IPS-18c (cell line): ENCODE measurements around the gene CXCL14.

Source experiments
- H3K4me3 ChIP-seq: 2 replicates; pipeline ENCODE4 v1.7.0; 2013; ENCODE audit warnings: low read depth, mild to moderate bottlenecking, low read length, moderate library complexity; ENCODE audit not compliant: insufficient read depth
- H3K9me3 ChIP-seq: one replicate; pipeline ENCODE4 v1.6.1; 2013; ENCODE audit warnings: mild to moderate bottlenecking, low read length, moderate library complexity; ENCODE audit not compliant: control insufficient read depth, insufficient read depth

The CXCL14 gene

GRCh38 chr5:135600152-135600570, 21.4 kb upstream of the CXCL14 start:
- peaks cover under 1% of the 10 kb centered on the region for H3K9me3 ChIP-seq
- no peak overlapping the region for H3K4me3 ChIP-seq

DNA sequence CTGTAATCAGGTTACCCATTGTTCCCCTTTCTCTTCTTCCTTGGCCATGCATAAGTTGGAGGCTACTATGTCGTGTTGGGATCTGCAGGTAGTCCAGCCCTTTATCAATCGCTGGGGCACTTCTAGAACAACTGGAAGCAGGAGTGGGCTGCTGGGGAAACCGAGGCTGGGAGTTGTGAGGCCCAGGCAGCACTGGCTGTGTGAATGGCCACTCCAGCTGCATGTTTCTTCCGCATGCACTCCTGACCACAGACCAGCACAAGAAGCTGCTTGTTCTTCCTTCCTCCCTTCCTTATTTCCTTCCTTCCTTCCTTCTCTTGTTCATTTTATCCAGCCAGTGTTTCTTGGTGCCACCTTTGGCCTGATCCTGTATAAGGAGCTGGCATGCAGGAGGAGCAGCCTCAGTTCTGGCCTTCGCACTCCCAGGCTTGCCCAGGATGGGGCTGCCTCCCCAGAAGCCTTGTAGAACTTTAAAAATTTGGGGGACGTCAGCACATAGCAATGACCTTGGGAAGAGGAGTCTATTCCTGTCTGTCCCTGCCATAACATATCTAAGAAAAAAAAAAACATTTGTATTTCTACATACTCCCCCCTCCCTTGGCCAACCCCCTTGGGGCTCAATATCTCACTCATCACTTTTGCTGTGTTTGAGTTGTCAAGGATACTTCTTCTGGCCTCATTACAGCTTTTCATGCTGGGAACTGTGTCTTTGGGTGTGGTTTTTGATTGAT, 20.8 kb upstream of the CXCL14 start:
- Histone ChIP-seq H3K9me3 (peaks cover 2% of the 10 kb centered on the region), H3K4me3 (no peak overlapping the region)

GRCh38 chr5:135598691-135599395, 20.1 kb upstream of the CXCL14 start:
- Histone ChIP-seq H3K4me3 (no peak overlapping the region), H3K9me3 (peaks cover 2% of the 10 kb centered on the region)

- Histone ChIP-seq H3K9me3 (peaks cover 2% of the 10 kb centered on the region), H3K4me3 (no peak overlapping the region)
Measured at GRCh38 chr5:135596788-135597187, 18.0 kb upstream of the CXCL14 start.

GRCh38 chr5:135596157-135596763, 17.5 kb upstream of the CXCL14 start:
- Histone ChIP-seq H3K4me3 (no peak overlapping the region), H3K9me3 (peaks cover 2% of the 10 kb centered on the region)

- H3K4me3 ChIP-seq = no peak overlapping the region
- peaks cover 2% of the 10 kb centered on the region for H3K9me3 ChIP-seq
Measured at GRCh38 chr5:135594416-135594960, 15.7 kb upstream of the CXCL14 start.

DNA sequence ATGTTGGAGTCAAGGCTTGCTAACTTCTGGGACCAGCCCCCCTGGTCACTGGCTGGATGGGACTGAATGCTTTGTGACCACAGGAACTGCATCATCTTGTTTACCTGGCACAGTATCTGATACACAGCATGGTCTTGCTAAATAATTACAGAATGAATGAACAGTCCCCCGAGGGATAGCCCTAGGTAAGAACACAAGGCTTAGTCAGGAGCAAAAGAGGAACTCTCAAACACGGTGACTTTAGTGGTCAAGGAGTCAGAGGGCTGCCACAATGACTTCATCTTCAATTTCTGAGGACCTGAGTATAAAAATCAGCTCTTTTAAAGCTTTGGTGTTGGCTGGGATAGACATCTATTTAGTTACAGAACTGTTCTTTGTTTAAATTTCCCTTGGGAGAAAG, 15.1 kb upstream of the CXCL14 start:
- peaks cover 2% of the 10 kb centered on the region for H3K9me3 ChIP-seq
- H3K4me3 ChIP-seq = no peak overlapping the region

- Histone ChIP-seq H3K9me3 (peaks cover 2% of the 10 kb centered on the region), H3K4me3 (no peak overlapping the region)
Measured at GRCh38 chr5:135593141-135593540, 14.3 kb upstream of the CXCL14 start.

DNA sequence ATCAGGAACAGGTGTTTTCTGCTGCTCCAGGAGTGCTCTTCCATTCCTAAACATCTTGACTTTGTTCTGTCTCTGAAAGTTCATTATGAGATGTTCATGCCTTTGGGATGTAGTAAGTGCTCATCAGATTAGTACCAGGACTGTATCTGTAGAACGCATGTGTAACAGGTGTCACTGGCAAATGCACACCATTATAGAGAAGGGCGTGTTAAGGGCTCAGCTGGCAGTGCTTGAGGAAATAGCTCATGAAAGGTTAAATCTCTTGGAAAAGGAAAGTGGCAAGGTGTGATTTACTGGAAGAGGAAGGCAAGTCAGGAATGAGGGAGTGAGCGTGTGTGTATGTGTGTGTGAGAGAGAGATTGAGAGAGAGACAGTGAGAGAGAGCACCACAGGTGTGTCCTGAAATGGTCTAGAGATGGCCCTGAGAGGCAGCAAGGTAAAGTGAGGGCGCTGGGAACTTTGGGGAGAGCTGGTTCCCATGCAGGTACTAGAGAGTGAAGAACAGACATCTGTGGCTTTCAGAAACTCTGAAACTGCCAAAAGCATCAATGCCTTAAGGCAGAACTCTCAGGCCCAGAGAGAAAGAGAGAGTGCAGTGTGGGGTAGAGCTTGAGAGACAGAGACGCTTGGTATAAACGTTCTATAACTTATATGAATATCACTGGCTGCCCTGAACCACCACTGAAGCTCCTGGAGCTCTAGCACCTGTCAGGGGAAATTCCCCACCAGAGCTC, 13.7 kb upstream of the CXCL14 start:
- no peak overlapping the region for H3K4me3 ChIP-seq

DNA sequence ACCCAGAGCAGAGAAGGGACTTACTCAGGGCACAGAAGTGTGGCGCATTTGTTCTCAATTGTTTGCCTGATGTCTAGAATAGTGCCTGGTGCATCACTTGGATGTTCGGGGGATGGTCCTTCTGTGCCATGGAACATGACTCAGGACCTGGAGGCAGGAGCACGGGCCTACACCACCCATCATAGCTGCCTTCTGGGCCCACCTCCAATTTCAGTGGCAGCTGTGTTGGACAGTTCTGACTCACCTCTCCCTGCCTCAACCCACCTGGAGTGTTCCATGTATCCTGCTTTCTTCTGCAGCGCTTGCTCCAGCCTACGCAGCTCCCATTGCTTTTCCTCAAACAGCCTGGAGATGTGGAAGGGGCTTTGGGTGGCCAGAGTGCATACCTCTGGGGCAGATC, 12.5 kb upstream of the CXCL14 start:
- no peak overlapping the region for H3K4me3 ChIP-seq
- peaks cover 2% of the 10 kb centered on the region for H3K9me3 ChIP-seq

More for the DNA sequence above, 13.7 kb upstream of the CXCL14 start:
- peaks cover 2% of the 10 kb centered on the region for H3K9me3 ChIP-seq

DNA sequence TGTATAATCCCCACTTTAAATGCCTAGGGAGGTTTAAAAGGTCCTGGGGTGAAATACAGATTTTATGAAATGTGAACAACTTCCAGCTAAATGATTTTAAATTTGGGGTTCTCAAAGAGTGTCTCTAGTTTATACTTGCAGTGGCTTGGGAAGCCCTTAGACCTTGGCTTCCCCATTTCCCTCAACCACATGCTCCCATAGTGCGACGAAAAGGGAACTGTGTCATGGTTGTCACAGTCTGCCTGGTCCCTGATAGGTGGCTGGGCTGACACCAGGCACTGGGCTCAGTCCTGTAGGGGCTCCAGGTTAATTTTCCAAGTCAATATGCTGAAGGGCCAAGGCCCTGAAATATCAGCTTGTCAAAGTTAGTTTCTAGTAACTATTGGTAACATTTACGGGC, 10.4 kb upstream of the CXCL14 start:
- no peaks in the 10 kb centered on the region for H3K9me3 ChIP-seq
- no peak overlapping the region for H3K4me3 ChIP-seq

- no peak overlapping the region for H3K4me3 ChIP-seq
- no peaks in the 10 kb centered on the region for H3K9me3 ChIP-seq
Measured at GRCh38 chr5:135587721-135588663, 9.2 kb upstream of the CXCL14 start.

DNA sequence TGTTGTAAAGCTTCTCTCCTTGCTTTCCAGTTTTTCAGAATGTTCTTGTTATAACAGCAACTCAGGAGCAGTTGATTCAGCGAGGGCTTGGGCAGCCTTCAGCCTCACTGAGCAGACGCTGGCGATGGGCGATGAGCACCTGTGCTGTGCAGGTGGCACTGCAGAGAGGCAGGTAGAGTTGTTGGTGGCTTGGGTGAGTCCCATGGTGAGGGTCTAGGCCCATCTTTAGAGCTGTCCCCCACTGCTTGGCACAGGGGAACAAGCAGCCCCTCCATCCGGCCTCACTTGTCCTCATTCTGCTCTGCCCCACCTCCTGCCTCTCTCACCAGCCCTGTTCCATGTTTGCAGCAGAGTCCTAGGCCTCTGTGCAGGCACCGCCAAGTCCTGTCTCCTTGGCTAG, 6.1 kb upstream of the CXCL14 start:
- no peaks in the 10 kb centered on the region for H3K9me3 ChIP-seq

DNA sequence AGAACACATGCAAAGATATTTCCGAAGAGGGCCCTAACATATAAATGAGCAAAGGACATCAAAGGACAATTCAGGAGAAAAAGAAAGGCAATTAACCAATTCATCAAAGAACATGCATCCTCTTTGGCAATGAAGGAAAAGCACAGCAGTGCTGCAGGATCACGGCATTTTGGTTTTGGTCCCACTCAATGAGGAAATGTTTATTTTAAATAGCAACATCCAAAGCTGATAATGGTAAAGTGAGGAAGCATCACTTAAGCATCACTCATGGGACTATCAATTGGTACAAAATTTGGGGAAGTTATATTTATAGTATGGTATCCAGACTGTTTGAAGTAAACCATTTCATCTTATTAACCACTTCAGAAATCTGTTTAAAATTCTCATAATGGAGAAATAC, 5.5 kb upstream of the CXCL14 start:
- H3K9me3 ChIP-seq = no peaks in the 10 kb centered on the region
- H3K4me3 ChIP-seq = no peak overlapping the region

More for the DNA sequence above, 6.1 kb upstream of the CXCL14 start:
- H3K4me3 ChIP-seq = no peak overlapping the region

- Histone ChIP-seq H3K9me3 (no peaks in the 10 kb centered on the region), H3K4me3 (no peak overlapping the region)
Measured at GRCh38 chr5:135582099-135582781, 3.4 kb upstream of the CXCL14 start.

DNA sequence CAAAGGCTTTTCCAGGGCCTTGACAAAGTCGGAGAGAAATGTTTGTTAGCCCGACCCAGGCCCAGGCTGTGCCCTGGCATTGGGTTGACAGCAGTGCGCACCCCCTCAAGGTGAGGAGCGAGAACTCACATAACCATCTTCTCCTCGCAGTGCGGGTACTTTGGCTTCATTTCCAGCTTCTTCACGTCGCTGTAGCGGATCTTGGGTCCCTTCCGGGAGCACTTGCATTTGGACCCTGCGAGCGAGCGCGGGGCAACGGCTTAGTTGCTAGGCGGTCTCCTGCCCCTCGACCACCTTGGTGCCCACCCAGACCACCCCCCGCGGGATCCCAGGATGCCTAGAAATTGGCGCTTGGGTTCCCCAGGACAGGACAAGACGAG, 496 bp downstream of the CXCL14 start:
- peak overlapping the region; percentile 63 for H3K4me3 ChIP-seq

More for the DNA sequence above, 496 bp downstream of the CXCL14 start:
- no peaks in the 10 kb centered on the region for H3K9me3 ChIP-seq
